ENCODE measurements around the gene TEX35.

GRCh38 chr1:178470411-178470960 is 42.4 kb upstream of the TEX35 start:
- TF ChIP-seq POLR2AphosphoS5 (IDR thresholded peaks at IDR 0.05; ENCODE audit: borderline replicate concordance, low read depth, low read length) = no peak
- no peak for TF ChIP-seq EZH2 (IDR thresholded peaks at IDR 0.05)
